ENCODE measurements around the gene PNMA1.
A peak's percentile ranks its signal among the peaks of the same experiment; 100 is the strongest.

The PNMA1 gene

DNA sequence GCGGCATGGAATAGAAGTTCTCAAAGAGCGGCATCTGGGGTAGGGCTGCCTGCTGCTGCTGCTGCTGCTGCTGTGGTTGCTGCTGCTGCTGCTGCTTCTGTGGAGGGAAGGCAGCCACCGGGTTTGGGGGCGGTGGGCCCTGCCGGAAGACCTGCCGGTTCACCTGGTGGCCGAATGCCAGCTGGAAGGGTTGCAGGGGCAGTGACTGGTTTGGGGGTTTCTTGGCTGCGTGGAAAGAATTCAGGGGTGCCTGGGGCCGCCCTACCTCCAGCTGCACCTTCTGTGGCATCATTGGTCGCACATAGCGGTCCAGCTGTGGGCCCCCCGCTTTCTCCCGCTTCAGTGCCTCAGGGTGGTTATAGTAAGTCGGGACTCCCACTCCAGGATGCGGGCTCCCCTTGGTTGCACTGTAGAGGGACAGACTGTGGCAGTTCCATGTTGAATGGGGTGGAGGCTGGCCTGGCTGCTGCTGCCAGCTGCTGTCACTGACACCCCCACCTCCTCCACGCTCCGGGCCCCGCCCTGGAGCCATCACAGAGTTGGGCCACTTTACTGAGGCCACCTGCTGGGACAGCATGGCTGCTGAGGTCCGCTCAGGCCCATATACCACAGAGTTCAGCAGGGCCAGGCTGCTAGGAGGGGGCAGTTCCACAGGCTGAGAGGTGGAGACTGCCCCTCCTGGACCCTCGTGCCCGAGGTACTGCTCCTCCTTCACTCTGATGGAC, 25.2 kb upstream of the PNMA1 start:
- no peak for DNase-seq (ENCODE audit: low read depth in 3 of 3, low spot score in 1 of 3)

DNA sequence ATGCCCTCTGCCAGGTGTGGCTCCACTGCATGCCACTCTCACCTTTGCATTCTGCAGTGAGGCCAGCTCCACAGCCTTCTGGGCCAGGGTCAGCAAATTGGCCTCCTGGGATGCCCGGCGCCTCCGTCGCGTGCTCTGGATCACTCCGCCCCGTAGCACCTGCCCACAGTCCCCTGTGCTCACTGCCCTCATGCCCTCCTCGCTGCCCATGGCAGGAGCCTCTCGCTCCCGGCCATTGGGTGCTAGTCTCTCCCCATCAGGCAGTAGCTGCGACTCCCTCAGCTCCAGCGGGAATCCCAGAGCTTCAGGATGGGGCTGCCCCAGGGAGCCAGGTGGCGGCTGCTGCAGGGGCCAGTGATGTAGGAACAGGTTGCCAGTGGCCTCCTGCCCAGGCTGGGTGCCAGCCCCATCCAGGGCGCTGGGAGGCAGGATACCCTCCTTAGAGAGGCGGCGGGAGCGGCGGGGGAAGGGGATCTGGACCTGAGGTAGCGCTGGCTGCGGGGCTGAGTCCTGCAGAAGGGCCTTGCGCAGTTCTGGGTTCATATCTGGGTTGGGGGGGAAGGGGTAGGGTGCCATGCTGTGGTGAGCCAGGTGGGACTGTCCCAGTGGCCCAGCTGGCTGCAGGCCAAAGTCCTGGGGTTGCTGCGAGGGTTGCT, 24.5 kb upstream of the PNMA1 start:
- DNase-seq (ENCODE audit: low read depth in 3 of 3, low spot score in 1 of 3), result no peak

DNA sequence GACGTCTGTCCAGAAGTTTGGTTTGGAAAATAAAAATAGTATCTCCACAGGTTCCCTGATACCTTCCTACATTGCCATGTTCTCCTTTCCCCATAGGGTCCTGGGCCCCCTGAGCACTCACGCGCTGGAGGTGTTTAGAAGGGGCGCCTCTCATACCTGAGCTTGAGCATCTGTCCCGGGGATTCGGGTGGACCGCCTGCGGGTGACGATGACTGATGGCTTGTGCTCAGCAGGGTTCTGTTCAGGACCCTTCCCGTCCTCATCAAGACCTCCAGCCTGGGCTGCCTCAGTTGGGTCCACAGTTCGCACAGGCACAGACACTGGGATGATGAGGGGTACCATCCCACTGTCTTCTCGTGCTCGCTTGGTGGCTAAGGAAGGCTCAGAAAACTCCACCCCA, 22.7 kb upstream of the PNMA1 start:
- no peak for DNase-seq (ENCODE audit: low read depth in 3 of 3, low spot score in 1 of 3)

- DNase-seq (ENCODE audit: low read depth in 3 of 3, low spot score in 1 of 3), result no peak
Observed at GRCh38 chr14:73732006-73732405, 17.8 kb upstream of the PNMA1 start.

DNA sequence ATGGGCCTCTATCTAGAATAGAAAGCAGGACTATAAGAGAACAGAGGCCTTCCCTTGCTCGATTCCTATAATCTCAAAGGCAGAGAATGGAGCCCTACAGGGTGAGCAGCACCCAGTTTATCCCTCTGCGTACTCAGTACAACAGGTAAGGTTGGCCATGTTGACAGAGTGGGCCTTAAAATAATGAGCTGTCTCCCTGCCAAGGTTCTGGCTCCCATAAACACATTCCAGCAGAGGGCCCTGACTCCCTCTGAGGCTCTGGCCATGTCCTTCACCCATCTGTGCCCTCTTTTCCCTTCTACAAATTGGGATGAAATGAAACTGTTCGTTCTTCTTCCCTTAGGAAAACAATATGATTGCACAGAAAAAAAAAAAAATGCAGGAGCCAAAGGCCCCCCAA, 16.9 kb upstream of the PNMA1 start:
- no peak for DNase-seq (ENCODE audit: low read depth in 3 of 3, low spot score in 1 of 3)

- DNase-seq (ENCODE audit: low read depth in 3 of 3, low spot score in 1 of 3), result no peak
Observed at GRCh38 chr14:73729556-73730265, 15.5 kb upstream of the PNMA1 start.

- peak; percentile 73 to 85 (median 79) for DNase-seq (ENCODE audit: low read depth in 3 of 3, low spot score in 1 of 3)
Observed at GRCh38 chr14:73728717-73729330, 14.6 kb upstream of the PNMA1 start.

- DNase-seq (ENCODE audit: low read depth in 3 of 3, low spot score in 1 of 3), result no peak
Observed at GRCh38 chr14:73727166-73727565, 13.0 kb upstream of the PNMA1 start.

DNA sequence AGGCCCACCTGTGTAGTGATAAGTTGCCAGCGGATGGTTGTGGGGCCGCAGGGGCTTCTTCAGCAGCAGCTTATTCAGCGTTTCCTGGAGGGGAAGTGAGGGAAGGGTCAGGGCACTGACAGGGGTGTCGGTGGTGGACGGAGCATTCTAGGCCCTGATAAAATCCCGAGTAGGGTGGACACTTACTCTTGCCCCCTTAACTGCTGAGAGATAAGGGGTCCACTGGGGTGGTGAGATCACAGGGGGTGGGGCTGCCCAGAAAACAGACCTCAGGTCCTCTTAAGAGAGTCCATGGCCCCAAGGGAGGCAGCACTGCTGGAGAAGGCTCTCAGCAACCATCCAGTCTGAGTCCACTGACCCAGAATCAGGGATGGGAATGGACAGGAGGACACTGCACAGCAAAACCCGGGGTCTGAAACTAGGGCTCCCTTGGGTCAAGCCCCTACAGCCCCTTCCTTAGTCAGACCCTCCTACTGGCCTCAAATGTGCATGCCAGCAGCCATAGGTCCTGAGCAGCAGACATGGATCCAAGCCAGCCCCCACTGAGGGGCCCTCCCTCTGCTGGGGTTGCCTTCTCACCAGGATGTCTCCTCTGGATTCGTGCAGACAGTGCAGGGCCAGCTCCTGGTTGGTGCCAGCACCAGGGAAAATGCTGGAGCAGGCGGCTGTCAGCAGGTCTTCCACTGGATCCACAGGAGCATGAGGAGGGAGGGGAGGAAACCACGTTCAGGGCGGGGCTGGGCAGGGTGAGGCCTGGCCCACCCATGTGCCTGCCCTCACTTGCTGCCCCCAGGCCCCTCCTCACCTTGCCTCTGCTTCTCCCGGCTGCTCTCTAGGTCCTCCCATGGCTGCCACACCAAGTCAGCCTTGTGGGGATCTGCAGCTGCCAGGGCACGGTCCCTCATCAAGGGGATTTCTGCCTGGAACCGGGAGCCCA, 12.1 kb upstream of the PNMA1 start:
- no peak for DNase-seq (ENCODE audit: low read depth in 3 of 3, low spot score in 1 of 3)

DNA sequence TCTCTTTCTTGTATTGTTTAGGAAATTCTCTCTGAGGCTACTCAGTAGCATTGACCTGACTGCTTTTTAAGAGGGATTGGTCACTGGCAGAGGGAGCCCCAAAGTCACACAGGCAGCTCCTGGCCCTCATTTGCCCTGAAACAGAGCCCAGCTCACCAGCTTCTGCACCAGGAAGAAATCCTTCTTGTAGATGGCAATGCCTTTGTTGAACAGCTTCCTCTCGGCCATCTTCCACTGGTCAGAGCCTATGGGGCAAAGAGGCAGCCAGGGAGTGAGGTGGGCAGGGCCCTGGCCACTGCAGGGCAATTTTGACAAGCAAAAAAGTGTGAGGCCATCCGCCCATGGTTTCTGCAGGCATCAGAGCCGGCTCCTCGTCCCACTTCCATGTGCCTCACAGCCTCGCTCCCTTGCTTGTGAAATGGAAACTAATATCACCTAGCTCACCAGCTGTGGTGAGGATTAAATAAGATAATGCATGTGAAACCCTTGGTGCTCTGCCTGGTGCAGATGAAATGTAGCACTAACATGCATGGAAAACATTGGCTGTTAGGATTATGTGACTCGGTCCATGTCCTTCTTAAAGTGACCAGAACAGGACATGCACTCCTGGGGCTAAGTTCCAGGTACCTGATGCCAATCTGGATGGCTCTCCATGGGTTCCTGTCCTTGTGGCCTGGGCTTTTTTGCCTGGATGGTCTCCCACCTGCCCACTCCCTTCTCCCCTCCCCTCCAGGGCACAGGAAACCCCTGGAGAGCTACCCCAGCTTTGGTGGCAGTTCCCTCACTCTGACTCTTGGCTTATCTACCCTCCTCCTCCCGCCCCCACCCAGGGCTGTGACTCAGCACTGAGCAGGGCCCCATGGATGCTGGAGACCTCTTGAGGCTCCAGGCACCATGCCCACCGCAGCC, 11.2 kb upstream of the PNMA1 start:
- no peak for DNase-seq (ENCODE audit: low read depth in 3 of 3, low spot score in 1 of 3)

DNA sequence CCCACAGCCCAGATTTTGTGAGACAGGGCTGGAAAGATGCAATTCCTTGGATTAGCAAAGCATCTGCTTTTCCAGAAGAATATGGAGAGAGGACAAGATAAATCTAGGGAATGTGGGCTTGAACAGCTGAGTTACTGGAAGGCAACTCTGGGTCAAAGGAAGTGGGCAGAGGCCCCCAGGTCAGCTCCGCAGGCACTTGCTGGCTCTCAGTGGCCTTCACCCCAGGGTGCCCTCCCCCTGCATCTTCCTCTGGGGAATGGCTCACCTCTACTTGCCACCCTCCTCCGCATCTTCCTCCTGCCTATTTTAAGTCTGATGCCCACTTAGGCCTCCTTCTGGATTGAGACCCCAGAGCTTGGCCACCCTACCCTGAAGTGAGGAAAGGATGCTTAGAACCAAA, 10.5 kb upstream of the PNMA1 start:
- DNase-seq (ENCODE audit: low read depth in 3 of 3, low spot score in 1 of 3), result no peak

GRCh38 chr14:73723797-73724661, 9.8 kb upstream of the PNMA1 start:
- DNase-seq (ENCODE audit: low read depth in 3 of 3, low spot score in 1 of 3), result no peak

- no peak for DNase-seq (ENCODE audit: low read depth in 3 of 3, low spot score in 1 of 3)
Observed at GRCh38 chr14:73723406-73723796, 9.2 kb upstream of the PNMA1 start.

DNA sequence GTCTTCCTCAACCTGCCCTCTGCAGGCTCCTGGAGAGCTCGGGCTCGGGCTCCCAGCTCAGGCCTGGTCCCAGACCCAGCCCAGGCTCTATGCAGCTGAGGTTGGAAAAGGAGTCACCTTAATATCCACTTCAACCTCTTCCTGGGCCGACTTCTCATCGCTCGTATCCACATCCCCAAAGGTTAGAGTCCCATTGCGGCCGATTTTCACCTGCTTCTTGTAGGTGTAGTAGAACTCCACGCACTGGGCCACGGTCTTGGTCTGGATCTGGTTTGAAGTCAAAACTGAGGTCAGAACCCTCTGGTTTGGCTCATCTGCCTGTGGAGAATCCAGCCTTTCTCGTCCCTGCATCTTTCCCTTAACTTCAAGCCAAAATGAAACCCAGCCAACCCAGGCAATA, 8.4 kb upstream of the PNMA1 start:
- no peak for DNase-seq (ENCODE audit: low read depth in 3 of 3, low spot score in 1 of 3)

DNA sequence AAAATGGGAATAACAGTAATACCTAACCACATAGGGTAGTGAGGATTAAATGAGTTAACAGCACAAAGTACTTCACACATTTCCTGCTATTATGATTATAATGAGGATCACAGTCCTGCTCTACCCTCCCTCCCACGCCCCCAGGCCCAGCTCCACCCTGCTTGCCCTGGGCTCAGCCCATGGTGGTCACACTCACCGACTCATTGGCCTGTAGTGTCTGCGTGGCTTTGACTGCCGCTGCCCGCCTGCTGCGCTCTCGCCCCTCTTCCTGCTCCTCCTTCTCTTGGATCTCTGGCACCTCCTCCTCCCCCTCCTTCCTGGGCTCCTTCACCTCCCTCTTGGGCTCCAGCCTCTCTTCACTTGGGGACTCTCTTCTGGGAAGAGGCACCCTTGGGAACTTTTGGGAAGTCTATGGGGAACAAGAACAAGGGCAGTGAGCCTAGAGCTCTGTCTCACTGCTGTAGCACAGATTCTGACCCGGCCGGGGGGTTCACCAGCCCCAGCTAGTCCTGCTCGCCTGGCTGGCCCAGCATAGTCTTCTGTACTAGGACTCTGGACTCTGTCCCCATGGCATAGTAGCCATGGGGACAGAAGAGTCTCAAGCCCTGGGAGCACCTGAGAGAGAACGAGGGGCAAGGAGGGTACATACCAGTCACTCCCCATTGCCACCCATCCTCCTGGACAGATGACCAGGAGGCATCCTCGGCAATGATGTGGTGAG, 7.1 kb upstream of the PNMA1 start:
- no peak for DNase-seq (ENCODE audit: low read depth in 3 of 3, low spot score in 1 of 3)

GRCh38 chr14:73720636-73721035, 6.5 kb upstream of the PNMA1 start:
- DNase-seq (ENCODE audit: low read depth in 3 of 3, low spot score in 1 of 3), result no peak

DNA sequence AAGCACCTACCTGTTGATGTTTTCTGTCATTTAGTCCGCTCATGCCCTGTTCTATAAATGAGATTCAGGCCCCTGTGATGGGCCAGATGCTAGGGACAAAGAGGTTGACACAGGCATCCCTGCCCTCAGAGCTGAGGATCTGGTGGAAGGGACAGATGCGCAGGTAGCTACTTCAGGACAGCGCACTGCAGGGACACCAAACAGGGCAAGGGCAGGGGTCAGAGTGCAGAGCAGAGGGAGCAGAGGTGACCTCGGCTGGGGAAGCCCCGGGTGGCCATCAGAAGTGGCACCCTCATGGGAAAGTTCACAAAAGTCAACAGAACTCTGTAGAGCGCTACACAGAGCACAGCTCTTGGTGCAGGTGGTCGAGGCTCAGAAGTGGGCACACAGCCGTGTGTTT, 5.6 kb upstream of the PNMA1 start:
- no peak for DNase-seq (ENCODE audit: low read depth in 3 of 3, low spot score in 1 of 3)

DNA sequence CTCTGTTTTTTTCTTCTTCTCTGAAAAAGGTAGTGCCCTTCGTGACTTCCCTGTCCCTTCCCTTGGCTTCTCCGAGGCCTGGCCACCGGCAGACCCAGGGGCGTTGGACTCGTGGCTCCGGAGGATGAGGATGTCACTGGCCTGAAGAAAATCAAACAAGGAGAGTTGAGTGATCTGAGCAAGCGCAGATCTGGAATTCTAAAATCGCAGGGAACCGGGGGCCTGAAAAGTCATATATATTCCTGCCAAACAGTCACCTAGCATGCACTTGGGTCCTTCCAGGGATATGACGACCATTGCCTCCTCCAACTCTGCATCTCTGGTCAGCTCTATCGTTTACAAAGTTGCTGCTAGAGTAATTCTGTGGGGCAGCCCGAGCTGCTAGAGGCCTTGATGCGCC, 5.2 kb upstream of the PNMA1 start:
- DNase-seq (ENCODE audit: low read depth in 3 of 3, low spot score in 1 of 3), result no peak
